IMR-90 (cell line): ENCODE measurements around the gene GAS7. TPM values are rescaled to one million over a fixed set of nuclear protein-coding genes. Genes with fewer than 3 reads are reported as not detected.

Experiments used
- ATAC-seq: fragments of 200-7000 bp; cut with Tn5 transposase; 2 replicates; pipeline ENCODE4 v1.9.1; 2020; ENCODE audit warnings: low read depth, mild to moderate bottlenecking, moderate library complexity
- BruUV-seq: library from RNA; stranded (reverse); fragments of 400-500 nt; replicated peaks from 2 replicates; lab custom pipeline; 2021; lab: Mats Ljungman, UMichigan
- CTCF ChIA-PET: fragments of 300-600 bp; formaldehyde crosslinking; extraction: SDS; loops from one replicate; lab custom pipeline; 2021; ENCODE audit warnings: antibody characterized with exemption; lab: Yijun Ruan, JAX
- POLR2A ChIA-PET: fragments of 300-600 bp; sonication (Branson Sonifier 250); formaldehyde crosslinking; loops from one replicate; lab custom pipeline; 2022; ENCODE audit warnings: antibody characterized with exemption; ENCODE audit not compliant: unreplicated experiment; lab: Charles Lee
- DNase-seq: peaks from one replicate; pipeline ENCODE4 v3.0.0; 2013
- H2AFZ ChIP-seq: replicated peaks from 2 replicates; pipeline ENCODE3; 2013; ENCODE audit warnings: low read length, mild to moderate bottlenecking; ENCODE audit not compliant: poor library complexity
- H2AK5ac ChIP-seq: 2 replicates; pipeline ENCODE4 v1.6.1; 2013; ENCODE audit warnings: low read depth, low read length, inconsistent platforms
- H2AK9ac ChIP-seq: replicated peaks from 2 replicates; pipeline ENCODE3; 2013; ENCODE audit warnings: mild to moderate bottlenecking, low read depth, low read length, moderate library complexity; ENCODE audit not compliant: poor library complexity
- H2BK120ac ChIP-seq: 2 replicates; pipeline ENCODE4 v1.6.1; 2013; ENCODE audit warnings: low read depth, low read length, inconsistent platforms
- H2BK15ac ChIP-seq: 3 replicates; pipeline ENCODE4 v1.6.1; 2013; ENCODE audit warnings: low read depth, low read length, inconsistent platforms
- H2BK20ac ChIP-seq: 2 replicates; pipeline ENCODE4 v1.6.1; 2013; ENCODE audit warnings: low read depth, mild to moderate bottlenecking, inconsistent platforms, low read length, moderate library complexity
- H2BK5ac ChIP-seq: 2 replicates; pipeline ENCODE4 v1.6.1; 2013; ENCODE audit warnings: mild to moderate bottlenecking, low read depth, low read length, inconsistent platforms; ENCODE audit not compliant: poor library complexity, severe bottlenecking
- H3K14ac ChIP-seq: replicated peaks from 2 replicates; pipeline ENCODE4 v1.6.1; 2013; ENCODE audit warnings: low read depth, low read length, inconsistent platforms
- H3K18ac ChIP-seq: 2 replicates; pipeline ENCODE4 v1.6.1; 2013; ENCODE audit warnings: low read depth, low read length, control low read depth
- H3K23ac ChIP-seq: 2 replicates; pipeline ENCODE4 v1.6.1; 2013; ENCODE audit warnings: low read depth, low read length, inconsistent platforms
- H3K27ac ChIP-seq: 2 replicates; pipeline ENCODE4 v1.5.1; 2013; ENCODE audit warnings: mild to moderate bottlenecking, control low read depth, low read length; ENCODE audit not compliant: insufficient read depth
- H3K27me3 ChIP-seq: 2 replicates; pipeline ENCODE4 v1.6.1; 2013; ENCODE audit warnings: low read length; ENCODE audit not compliant: control insufficient read depth, insufficient read depth
- H3K36me3 ChIP-seq: 2 replicates; pipeline ENCODE4 v1.6.1; 2013; ENCODE audit warnings: low read length, mixed read lengths; ENCODE audit not compliant: control insufficient read depth, insufficient read depth
- H3K4ac ChIP-seq: 2 replicates; pipeline ENCODE4 v1.6.1; 2013; ENCODE audit warnings: low read depth, low read length, inconsistent platforms
- H3K4me1 ChIP-seq: 2 replicates; pipeline ENCODE4 v1.6.1; 2013; ENCODE audit warnings: low read length, mixed read lengths; ENCODE audit not compliant: control insufficient read depth, insufficient read depth
- H3K4me2 ChIP-seq: 2 replicates; pipeline ENCODE4 v1.6.1; 2013; ENCODE audit warnings: low read depth, mild to moderate bottlenecking, control low read depth, low read length, moderate library complexity
- H3K4me3 ChIP-seq: 2 replicates; pipeline ENCODE4 v1.5.1; 2013; ENCODE audit warnings: low read depth, mild to moderate bottlenecking, control low read depth, low read length, moderate library complexity; ENCODE audit not compliant: insufficient read depth
- H3K56ac ChIP-seq: 2 replicates; pipeline ENCODE4 v1.6.1; 2013; ENCODE audit warnings: low read length, inconsistent platforms; ENCODE audit not compliant: insufficient read depth; ENCODE audit errors: extremely low read depth
- H3K79me1 ChIP-seq, 2 experiments: 2 replicates each; pipeline ENCODE4 v1.6.1; 2013; ENCODE audit warnings: low read length in 2 of 2, inconsistent platforms in 1 of 2, low read depth in 1 of 2
- H3K9ac ChIP-seq: 2 replicates; pipeline ENCODE4 v1.6.1; 2013; ENCODE audit warnings: low read depth, low read length, control low read depth
- H3K9me1 ChIP-seq: 2 replicates; pipeline ENCODE4 v1.6.1; 2013; ENCODE audit warnings: low read length, inconsistent platforms; ENCODE audit not compliant: insufficient read depth
- H3K9me3 ChIP-seq: 2 replicates; pipeline ENCODE4 v1.6.1; 2013; ENCODE audit warnings: low read length; ENCODE audit not compliant: control insufficient read depth, insufficient read depth
- H4K20me1 ChIP-seq: 2 replicates; pipeline ENCODE4 v1.6.1; 2013; ENCODE audit warnings: low read length, inconsistent platforms; ENCODE audit not compliant: insufficient read depth
- H4K5ac ChIP-seq: 2 replicates; pipeline ENCODE4 v1.6.1; 2013; ENCODE audit warnings: mild to moderate bottlenecking, low read depth, low read length, control low read depth
- H4K8ac ChIP-seq, 2 experiments: 2 replicates each; pipeline ENCODE4 v1.6.1; 2013; ENCODE audit warnings: low read depth in 2 of 2, low read length in 2 of 2, control low read depth in 1 of 2, inconsistent platforms in 1 of 2
- H4K91ac ChIP-seq: 2 replicates; pipeline ENCODE4 v1.6.1; 2013; ENCODE audit warnings: low read depth, low read length, inconsistent platforms; ENCODE audit not compliant: insufficient read depth
- BHLHE40 ChIP-seq: fragments of 150-350 bp; IDR thresholded peaks from 2 replicates; pipeline ENCODE4 v1.6.1; 2016; ENCODE audit warnings: mild to moderate bottlenecking, low read depth, low read length
- CHD1 ChIP-seq: IDR thresholded peaks from 2 replicates; pipeline ENCODE4 v1.6.1; 2012; ENCODE audit warnings: low read depth, low read length, improper control_type of control experiment
- CTCF ChIP-seq: conservative IDR thresholded peaks from 2 replicates; pipeline ENCODE4 v1.5.1; 2012; ENCODE audit warnings: mild to moderate bottlenecking, low read depth, low read length, improper control_type of control experiment
- MAFK ChIP-seq: IDR thresholded peaks from 2 replicates; pipeline ENCODE4 v1.6.1; 2012; ENCODE audit warnings: low read depth, low read length, improper control_type of control experiment
- POLR2A ChIP-seq: IDR thresholded peaks from 2 replicates; pipeline ENCODE4 v1.6.1; 2012; ENCODE audit warnings: mild to moderate bottlenecking, low read depth, low read length
- RCOR1 ChIP-seq: IDR thresholded peaks from 2 replicates; pipeline ENCODE4 v1.6.1; 2012; ENCODE audit warnings: mild to moderate bottlenecking, low read length, improper control_type of control experiment; ENCODE audit not compliant: insufficient replicate concordance
- RFX5 ChIP-seq: IDR thresholded peaks from 2 replicates; pipeline ENCODE4 v1.8.0; 2012; ENCODE audit warnings: low read depth, mild to moderate bottlenecking, low read length, moderate library complexity
- WGBS, 2 experiments: methylation state at CpG; one replicate each; pipeline versions ENCODE4 v1.1.5 to v1.1.7; 2013; ENCODE audit warnings: missing lambda C conversion rate in 2 of 2; ENCODE audit not compliant: insufficient read length in 1 of 2; ENCODE audit errors: extremely low coverage in 2 of 2; 5-methylcytosine and 5-hydroxymethylcytosine counted together
- dilution Hi-C: fragments of 300-500 bp; cut with HindIII; formaldehyde crosslinking; loops from one replicate; pipeline ENCODE4 v1.14.3; 2018; ENCODE audit warnings: low sequenced_read_pairs; ENCODE audit not compliant: unreplicated experiment
- in situ Hi-C: fragments of 300-500 bp; cut with MboI; formaldehyde crosslinking; loops from 3 replicates; pipeline ENCODE4 v1.14.3; 2019; ENCODE audit warnings: low sequenced_read_pairs, inconsistent platforms, mixed read lengths
- intact Hi-C: fragments of 100-400 bp; cut with micrococcal nuclease; formaldehyde crosslinking; loops from 2 replicates; pipeline ENCODE4 v1.10.0; 2022
- polyA plus RNA-seq, 3 experiments: library from polyadenylated mRNA; depleted of rRNA; stranded (reverse); fragments of >200 nt; gene quantifications; 2 replicates each; pipeline ENCODE4 v1.2.3, GENCODE V29; 2012; ENCODE audit warnings: low replicate concordance in 1 of 3
- total RNA-seq: library from RNA; depleted of rRNA; stranded (reverse); fragments of >200 nt; gene quantifications from 2 replicates; pipeline ENCODE4 v1.2.3, GENCODE V29; 2012
- TF ChIP-seq, protein P1 (sequence below): fragments of 150-350 bp; IDR thresholded peaks from 2 replicates; pipeline ENCODE4 v1.6.1; 2016; ENCODE audit warnings: low read depth, mild to moderate bottlenecking, low read length, moderate library complexity, borderline replicate concordance

Gene GAS7
- total and polyA plus RNA-seq, 2 of the 4 experiments (the other 2 are of a cell fraction), result 4.6 to 5.0 TPM

- dilution Hi-C loops, result no loop called here
- DNase-seq, result peak; percentile 2
Observed at GRCh38 chr17:9862220-9862619, 336.2 kb downstream of the GAS7 start.

More at GRCh38 chr17:9862220-9862619, 336.2 kb downstream of the GAS7 start:
- Histone ChIP-seq H4K20me1 (no peaks in the 10 kb centered on the region), H3K27ac (no peak overlapping the region), H2AK5ac (no peak overlapping the region), H3K9ac (no peak overlapping the region), H3K18ac (no peak overlapping the region), H3K14ac (no peak overlapping the region), H3K56ac (no peak overlapping the region), H2BK120ac (no peak overlapping the region), H3K36me3 (no peaks in the 10 kb centered on the region), H3K79me1 (no peaks in the 10 kb centered on the region), H2BK20ac (no peak overlapping the region), H2AFZ (no peak overlapping the region), H3K4ac (no peak overlapping the region), H3K4me2 (no peak overlapping the region), H2BK15ac (no peak overlapping the region), H3K9me3 (peaks cover 11% of the 10 kb centered on the region), H3K27me3 (no peaks in the 10 kb centered on the region), H4K5ac (no peak overlapping the region), H3K9me1 (no peaks in the 10 kb centered on the region), H2AK9ac (no peak overlapping the region), H2BK5ac (no peak overlapping the region), H3K23ac (no peak overlapping the region), H4K8ac (no peak overlapping the region), H3K4me3 (no peak overlapping the region), H3K4me1 (no peaks in the 10 kb centered on the region), H4K91ac (no peak overlapping the region)
- no peak for ATAC-seq
- in situ Hi-C loops (no loop called here), intact Hi-C loops (no loop called here)
- TF ChIP-seq RFX5, result no peak
- TF ChIP-seq, protein P1, sequence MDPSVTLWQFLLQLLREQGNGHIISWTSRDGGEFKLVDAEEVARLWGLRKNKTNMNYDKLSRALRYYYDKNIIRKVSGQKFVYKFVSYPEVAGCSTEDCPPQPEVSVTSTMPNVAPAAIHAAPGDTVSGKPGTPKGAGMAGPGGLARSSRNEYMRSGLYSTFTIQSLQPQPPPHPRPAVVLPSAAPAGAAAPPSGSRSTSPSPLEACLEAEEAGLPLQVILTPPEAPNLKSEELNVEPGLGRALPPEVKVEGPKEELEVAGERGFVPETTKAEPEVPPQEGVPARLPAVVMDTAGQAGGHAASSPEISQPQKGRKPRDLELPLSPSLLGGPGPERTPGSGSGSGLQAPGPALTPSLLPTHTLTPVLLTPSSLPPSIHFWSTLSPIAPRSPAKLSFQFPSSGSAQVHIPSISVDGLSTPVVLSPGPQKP, result no peak
- TF ChIP-seq POLR2A, result no peak
- TF ChIP-seq CHD1, result no peak
- no peak for TF ChIP-seq RCOR1
- no peak for TF ChIP-seq BHLHE40
- no peak for TF ChIP-seq MAFK
- no peak for TF ChIP-seq CTCF
- ChIA-PET POLR2A (no interaction called here), CTCF (no interaction called here)
- BruUV-seq, result no TSS peak
- no CpG with 5 or more reads among the region's 1 CpG for WGBS, 2 experiments
